Measurements from ENCODE around the gene TFEC.

The TFEC gene

DNA sequence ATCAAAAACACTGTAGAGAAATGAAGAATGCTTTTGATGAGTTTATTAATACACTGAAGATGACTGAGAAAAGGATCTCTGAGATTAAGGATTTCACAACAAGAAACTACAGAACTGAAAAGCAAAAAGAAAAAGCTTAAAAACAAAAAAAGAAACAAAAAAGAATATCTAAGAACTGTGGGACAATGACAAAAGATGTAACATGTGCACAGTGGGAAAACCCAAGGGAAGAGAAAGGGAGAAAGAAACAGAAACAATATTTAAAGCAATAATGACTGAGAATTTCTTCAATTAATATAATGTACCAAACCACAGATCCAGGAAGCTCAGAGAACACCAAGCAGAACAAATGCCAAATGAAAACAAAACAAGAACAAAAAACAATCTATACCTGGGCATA, 42.2 kb downstream of the TFEC start:
- no peak for DNase-seq (ENCODE audit: extremely low read depth, insufficient read length)
- TF ChIP-seq, protein P1, sequence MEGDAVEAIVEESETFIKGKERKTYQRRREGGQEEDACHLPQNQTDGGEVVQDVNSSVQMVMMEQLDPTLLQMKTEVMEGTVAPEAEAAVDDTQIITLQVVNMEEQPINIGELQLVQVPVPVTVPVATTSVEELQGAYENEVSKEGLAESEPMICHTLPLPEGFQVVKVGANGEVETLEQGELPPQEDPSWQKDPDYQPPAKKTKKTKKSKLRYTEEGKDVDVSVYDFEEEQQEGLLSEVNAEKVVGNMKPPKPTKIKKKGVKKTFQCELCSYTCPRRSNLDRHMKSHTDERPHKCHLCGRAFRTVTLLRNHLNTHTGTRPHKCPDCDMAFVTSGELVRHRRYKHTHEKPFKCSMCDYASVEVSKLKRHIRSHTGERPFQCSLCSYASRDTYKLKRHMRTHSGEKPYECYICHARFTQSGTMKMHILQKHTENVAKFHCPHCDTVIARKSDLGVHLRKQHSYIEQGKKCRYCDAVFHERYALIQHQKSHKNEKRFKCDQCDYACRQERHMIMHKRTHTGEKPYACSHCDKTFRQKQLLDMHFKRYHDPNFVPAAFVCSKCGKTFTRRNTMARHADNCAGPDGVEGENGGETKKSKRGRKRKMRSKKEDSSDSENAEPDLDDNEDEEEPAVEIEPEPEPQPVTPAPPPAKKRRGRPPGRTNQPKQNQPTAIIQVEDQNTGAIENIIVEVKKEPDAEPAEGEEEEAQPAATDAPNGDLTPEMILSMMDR (IDR thresholded peaks at IDR 0.05; ENCODE audit: insufficient read depth, low read length, poor library complexity, severe bottlenecking): no peak
- H3K36me3 ChIP-seq (ENCODE audit: control insufficient read depth, insufficient read depth, low read length): no peaks in the 10 kb centered on the region
- no peaks in the 10 kb centered on the region for H3K27me3 ChIP-seq (replicated peaks; ENCODE audit: control insufficient read depth, insufficient read depth, low read length)
- H3K4me3 ChIP-seq (replicated peaks; ENCODE audit: low read depth, low read length): no peak overlapping the region

DNA sequence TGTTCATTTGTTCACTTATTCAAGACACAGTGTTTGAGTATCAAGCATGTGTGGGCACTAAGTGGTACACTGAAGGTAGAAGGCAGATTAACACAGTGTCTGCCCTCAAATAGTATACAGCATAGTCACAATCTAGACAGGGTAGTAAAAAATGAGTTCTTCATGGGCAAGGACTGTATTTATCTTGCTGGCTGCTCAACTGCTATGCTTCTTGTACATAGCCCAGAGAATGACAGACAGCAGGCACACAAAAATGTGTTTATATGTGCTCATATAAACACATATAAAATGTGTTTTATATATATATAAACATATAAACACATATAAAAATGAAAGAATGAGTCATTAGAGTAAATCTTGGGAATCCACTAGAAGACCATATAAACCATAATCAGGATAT, 43.1 kb downstream of the TFEC start:
- no peaks in the 10 kb centered on the region for H3K36me3 ChIP-seq (ENCODE audit: control insufficient read depth, insufficient read depth, low read length)
- H3K4me3 ChIP-seq (replicated peaks; ENCODE audit: low read depth, low read length): no peak overlapping the region
- no peak for DNase-seq (ENCODE audit: extremely low read depth, insufficient read length)
- no peaks in the 10 kb centered on the region for H3K27me3 ChIP-seq (replicated peaks; ENCODE audit: control insufficient read depth, insufficient read depth, low read length)
- TF ChIP-seq, protein P1 (IDR thresholded peaks at IDR 0.05; ENCODE audit: insufficient read depth, low read length, poor library complexity, severe bottlenecking): no peak

- H3K36me3 ChIP-seq (ENCODE audit: control insufficient read depth, insufficient read depth, low read length): no peaks in the 10 kb centered on the region
- DNase-seq (ENCODE audit: extremely low read depth, insufficient read length): no peak
- no peaks in the 10 kb centered on the region for H3K27me3 ChIP-seq (replicated peaks; ENCODE audit: control insufficient read depth, insufficient read depth, low read length)
- H3K4me3 ChIP-seq (replicated peaks; ENCODE audit: low read depth, low read length): no peak overlapping the region
- TF ChIP-seq, protein P1 (IDR thresholded peaks at IDR 0.05; ENCODE audit: insufficient read depth, low read length, poor library complexity, severe bottlenecking): no peak
These were observed 46.5 kb downstream of the TFEC start for GRCh38 chr7:115984105-115984504.

DNA sequence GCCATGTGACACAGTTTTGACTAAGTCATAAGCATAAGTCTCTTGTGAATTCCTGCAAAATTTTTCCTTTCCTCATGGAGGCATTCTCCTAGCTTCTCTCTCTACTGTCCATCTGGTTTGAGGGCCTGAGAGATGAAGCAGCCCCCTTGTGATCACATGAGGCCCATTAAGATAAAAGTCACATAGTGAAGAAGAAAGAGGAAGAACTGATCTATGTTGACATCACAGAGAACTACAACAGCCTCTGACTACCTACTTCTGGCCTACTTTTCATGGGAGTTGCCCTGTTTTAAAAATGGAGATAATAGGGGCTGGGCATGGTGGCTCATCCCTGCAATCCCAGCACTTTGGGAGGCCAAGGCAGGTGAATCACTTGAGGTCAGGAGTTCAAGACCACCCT, 50.4 kb downstream of the TFEC start:
- Histone ChIP-seq H3K27me3 (replicated peaks; ENCODE audit: control insufficient read depth, insufficient read depth, low read length) (no peaks in the 10 kb centered on the region), H3K4me3 (replicated peaks; ENCODE audit: low read depth, low read length) (no peak overlapping the region), H3K36me3 (ENCODE audit: control insufficient read depth, insufficient read depth, low read length) (no peaks in the 10 kb centered on the region)
- TF ChIP-seq, protein P1 (IDR thresholded peaks at IDR 0.05; ENCODE audit: insufficient read depth, low read length, poor library complexity, severe bottlenecking): no peak
- DNase-seq (ENCODE audit: extremely low read depth, insufficient read length): no peak

DNA sequence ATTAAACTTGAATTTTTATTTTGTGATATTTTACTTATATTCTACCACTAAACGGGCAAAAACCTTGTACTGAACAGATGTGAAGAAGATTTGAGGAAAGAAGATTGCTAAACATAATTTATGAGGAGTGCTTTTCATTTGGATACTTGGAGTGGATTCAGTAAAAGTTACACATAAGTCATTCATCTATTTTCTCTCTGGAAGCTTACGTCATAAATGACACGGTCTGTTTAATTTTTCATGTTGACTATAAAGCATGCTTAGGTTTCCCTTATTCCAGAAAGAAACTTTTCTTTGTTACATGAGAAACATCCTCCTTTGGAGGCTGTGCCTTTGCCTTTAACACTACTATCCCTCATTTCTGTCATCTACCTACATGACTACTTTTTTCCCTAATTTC, 53.9 kb downstream of the TFEC start:
- no peak for DNase-seq (ENCODE audit: extremely low read depth, insufficient read length)
- no peaks in the 10 kb centered on the region for H3K27me3 ChIP-seq (replicated peaks; ENCODE audit: control insufficient read depth, insufficient read depth, low read length)
- H3K36me3 ChIP-seq (ENCODE audit: control insufficient read depth, insufficient read depth, low read length): no peaks in the 10 kb centered on the region
- no peak overlapping the region for H3K4me3 ChIP-seq (replicated peaks; ENCODE audit: low read depth, low read length)
- TF ChIP-seq, protein P1 (IDR thresholded peaks at IDR 0.05; ENCODE audit: insufficient read depth, low read length, poor library complexity, severe bottlenecking): no peak

- Histone ChIP-seq H3K36me3 (ENCODE audit: control insufficient read depth, insufficient read depth, low read length) (no peaks in the 10 kb centered on the region), H3K4me3 (replicated peaks; ENCODE audit: low read depth, low read length) (no peak overlapping the region), H3K27me3 (replicated peaks; ENCODE audit: control insufficient read depth, insufficient read depth, low read length) (no peaks in the 10 kb centered on the region)
- no peak for DNase-seq (ENCODE audit: extremely low read depth, insufficient read length)
- TF ChIP-seq, protein P1 (IDR thresholded peaks at IDR 0.05; ENCODE audit: insufficient read depth, low read length, poor library complexity, severe bottlenecking): no peak
These were observed 54.8 kb downstream of the TFEC start for GRCh38 chr7:115975766-115976165.
